NB4 (cell line): Measurements from ENCODE around the gene CDADC1.

ENCODE experiments used
- DNase-seq: peaks from one replicate; pipeline ENCODE4 v3.0.0; 2010; ENCODE audit warnings: low read depth
- H3K4me3 ChIP-seq: one replicate; pipeline ENCODE4 v1.5.1; 2011; ENCODE audit warnings: mild to moderate bottlenecking, low read depth, low read length, moderate library complexity
- MYC ChIP-seq: IDR thresholded peaks from 2 replicates; pipeline ENCODE4 v1.6.1; 2011; ENCODE audit warnings: low read depth, low read length
- POLR2A ChIP-seq: IDR thresholded peaks from 2 replicates; pipeline ENCODE4 v1.6.1; 2011; ENCODE audit warnings: mild to moderate bottlenecking; ENCODE audit not compliant: insufficient read length; ENCODE audit errors: extremely low read depth
- TF ChIP-seq, protein P1 (sequence below): IDR thresholded peaks from one replicate; pipeline ENCODE4 v1.5.1; 2012; ENCODE audit warnings: low read depth, low read length
- TF ChIP-seq, protein P2 (sequence below): IDR thresholded peaks from 2 replicates; pipeline ENCODE4 v1.6.1; 2011; ENCODE audit warnings: low read depth, low read length

Gene CDADC1

DNA sequence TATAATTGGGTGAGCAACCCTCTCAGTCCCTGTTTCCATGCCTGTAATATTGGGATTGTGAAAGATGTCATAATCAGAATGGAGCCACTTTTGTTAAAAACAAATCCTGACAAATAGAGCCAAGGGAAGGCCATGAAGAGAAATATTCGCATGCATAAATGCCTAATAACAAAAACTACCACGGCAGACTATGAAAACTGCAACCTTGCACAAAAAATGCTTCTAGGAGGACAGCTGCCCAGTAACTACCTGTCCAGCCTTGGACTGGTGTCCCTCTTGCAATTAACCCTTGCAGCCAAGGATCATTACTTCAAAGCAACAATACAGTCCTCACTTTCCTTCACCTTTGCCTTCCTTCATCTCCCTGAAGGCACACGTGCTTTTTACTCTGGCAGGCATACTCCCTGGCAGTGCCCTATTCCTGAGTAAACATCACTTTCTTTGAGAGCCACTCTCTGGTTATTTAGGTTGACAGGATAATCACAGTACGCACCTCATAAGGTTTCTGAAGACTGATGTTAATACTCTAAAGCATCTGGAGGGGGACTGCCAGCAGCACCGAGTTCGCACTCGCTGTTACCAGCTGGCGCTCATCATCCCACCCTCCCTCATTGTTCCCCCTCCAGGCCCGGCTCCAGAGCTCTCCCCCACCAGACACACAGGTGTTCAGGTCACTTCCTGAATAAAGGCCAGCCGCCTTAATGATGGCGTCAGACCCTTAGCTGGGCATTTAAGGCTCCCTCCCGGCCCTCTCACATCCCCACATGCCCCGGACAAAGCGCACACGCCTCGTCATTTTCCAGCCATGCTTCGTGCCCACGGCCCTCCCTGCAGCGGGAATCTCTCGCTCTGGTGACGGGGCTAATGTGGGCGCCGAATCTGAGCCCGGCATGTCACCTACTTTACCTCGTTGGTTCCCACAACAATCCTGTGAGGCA lies 57.3 kb downstream of the CDADC1 start:
- no peak for TF ChIP-seq MYC
- TF ChIP-seq, protein P1, sequence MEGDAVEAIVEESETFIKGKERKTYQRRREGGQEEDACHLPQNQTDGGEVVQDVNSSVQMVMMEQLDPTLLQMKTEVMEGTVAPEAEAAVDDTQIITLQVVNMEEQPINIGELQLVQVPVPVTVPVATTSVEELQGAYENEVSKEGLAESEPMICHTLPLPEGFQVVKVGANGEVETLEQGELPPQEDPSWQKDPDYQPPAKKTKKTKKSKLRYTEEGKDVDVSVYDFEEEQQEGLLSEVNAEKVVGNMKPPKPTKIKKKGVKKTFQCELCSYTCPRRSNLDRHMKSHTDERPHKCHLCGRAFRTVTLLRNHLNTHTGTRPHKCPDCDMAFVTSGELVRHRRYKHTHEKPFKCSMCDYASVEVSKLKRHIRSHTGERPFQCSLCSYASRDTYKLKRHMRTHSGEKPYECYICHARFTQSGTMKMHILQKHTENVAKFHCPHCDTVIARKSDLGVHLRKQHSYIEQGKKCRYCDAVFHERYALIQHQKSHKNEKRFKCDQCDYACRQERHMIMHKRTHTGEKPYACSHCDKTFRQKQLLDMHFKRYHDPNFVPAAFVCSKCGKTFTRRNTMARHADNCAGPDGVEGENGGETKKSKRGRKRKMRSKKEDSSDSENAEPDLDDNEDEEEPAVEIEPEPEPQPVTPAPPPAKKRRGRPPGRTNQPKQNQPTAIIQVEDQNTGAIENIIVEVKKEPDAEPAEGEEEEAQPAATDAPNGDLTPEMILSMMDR = no peak
- TF ChIP-seq, protein P2, sequence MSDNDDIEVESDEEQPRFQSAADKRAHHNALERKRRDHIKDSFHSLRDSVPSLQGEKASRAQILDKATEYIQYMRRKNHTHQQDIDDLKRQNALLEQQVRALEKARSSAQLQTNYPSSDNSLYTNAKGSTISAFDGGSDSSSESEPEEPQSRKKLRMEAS = no peak
- TF ChIP-seq POLR2A = no peak
- no peak overlapping the region for H3K4me3 ChIP-seq
- no peak for DNase-seq

DNA sequence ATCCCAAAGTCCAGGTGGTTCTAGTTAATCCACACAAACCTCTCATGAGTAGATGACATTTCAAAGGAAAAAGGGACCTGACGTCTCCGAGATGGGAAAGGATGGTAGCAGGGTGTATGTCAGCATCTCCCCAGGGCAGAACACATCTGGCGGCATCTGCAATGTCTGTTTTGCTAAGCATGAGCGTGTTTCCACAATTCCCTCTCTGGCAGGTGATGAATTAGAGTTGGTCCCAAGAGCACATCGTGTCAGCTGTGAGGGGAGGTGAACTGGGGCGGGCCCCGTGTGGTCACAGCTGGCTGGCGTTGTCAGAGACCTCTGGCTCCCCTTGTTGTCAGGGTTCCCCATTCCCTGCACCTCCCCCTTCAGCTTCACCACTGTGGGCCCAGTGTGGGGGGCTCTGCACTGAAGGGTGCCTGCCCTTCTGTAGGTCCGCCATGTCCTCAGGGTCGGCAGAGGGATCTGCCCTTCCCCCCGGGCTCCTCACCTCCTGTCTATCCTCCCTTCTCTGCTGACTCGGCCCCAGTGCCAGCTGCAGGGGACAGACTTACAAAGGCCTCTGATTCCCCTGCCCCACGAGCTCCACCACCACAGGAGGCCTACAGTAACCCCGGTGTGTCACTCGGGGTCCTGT lies 58.2 kb downstream of the CDADC1 start:
- DNase-seq = no peak
- TF ChIP-seq, protein P2 = no peak
- no peak for TF ChIP-seq POLR2A
- TF ChIP-seq, protein P1 = no peak
- TF ChIP-seq MYC = no peak
- no peak overlapping the region for H3K4me3 ChIP-seq

DNA sequence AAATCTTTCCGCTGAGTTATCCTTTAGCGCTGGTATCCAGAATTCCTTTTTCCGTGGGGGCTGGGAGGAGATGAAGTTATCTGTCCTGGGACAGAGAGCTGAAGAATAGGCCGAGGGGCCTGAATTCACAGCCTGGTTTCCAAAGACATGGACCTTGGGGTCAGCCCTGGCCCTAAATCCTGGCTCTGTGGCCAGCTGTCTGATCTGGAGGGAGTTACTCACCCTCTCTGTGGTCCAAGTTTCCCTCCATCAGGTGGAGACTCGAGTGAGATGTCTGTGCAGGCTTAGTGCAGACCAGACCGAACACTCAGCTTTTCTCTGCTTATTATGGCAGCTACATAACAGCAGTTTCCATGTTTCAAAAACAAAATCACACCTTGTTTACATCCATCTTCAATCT lies 59.6 kb downstream of the CDADC1 start:
- no peak for DNase-seq
- no peak overlapping the region for H3K4me3 ChIP-seq
- no peak for TF ChIP-seq POLR2A
- no peak for TF ChIP-seq MYC
- TF ChIP-seq, protein P1 = no peak
- TF ChIP-seq, protein P2 = no peak

DNA sequence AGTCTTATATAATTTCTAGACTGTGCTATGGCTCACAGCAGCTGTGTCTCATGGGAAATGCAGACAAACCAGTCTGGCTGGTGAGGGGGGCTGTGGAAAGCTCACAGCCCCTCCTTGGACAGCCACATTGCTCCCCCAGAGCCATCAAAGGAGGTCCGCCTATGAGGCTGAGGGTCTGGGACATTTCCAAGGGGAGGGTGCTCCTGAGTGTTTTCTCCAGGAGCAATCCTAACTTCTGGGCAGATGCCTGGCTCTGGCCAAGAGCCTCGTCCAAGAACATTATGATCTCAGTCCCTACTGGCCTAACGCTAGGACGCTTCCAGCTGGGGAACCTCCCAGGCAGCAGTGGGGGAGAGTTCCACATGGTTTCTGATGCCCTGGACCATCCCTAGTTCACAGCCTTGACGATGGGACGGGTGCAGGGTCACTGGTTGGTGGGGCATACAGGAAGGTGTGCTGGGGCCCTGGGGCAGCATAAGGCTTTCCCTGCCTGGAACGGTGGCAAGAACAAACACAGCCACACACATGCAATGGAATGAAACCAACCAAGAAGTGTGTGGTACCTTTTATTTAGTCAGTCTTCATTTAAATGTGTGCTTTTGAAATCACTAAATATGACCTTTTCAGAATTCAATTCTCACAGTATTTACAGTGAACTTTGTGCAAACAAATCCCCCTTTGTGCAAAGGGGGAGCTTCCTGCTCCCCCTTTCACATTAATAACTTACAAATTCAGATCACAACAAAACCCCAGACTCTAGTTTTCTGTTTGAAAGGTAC lies 60.6 kb downstream of the CDADC1 start:
- DNase-seq = no peak
- TF ChIP-seq MYC (no peak), POLR2A (no peak)
- TF ChIP-seq, protein P1 = no peak
- TF ChIP-seq, protein P2 = no peak

DNA sequence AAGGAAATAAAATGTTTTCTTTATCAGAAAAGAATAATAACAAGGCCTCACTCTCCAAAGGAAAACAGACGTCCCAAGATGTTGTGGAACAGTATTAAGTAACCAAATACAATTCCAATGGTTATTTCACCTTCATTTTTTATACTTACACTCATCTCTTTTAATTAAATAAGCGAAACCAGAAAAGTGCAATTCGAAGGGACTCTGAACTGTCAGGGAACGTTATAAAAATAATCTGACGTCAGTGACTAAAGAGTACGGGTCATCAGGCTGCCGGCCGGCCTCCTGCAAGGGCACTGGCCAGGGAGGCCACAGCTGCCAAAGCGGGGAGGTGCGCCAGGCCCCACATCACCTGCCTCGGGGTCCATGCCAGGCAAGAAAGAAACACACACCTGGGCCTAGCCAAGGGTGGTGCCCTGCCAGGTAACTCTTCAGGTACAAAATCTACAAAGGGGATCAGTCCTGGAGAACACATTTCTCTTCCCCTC lies 61.2 kb downstream of the CDADC1 start:
- H3K4me3 ChIP-seq = no peak overlapping the region
- DNase-seq = no peak
- TF ChIP-seq, protein P2 = no peak
- TF ChIP-seq POLR2A (no peak), MYC (no peak)
- TF ChIP-seq, protein P1 = no peak

More for the DNA sequence above, 60.6 kb downstream of the CDADC1 start:
- H3K4me3 ChIP-seq = no peak overlapping the region
